ENCODE results near the gene KNDC1. TPM values are rescaled to one million over a fixed set of nuclear protein-coding genes. Genes with fewer than 3 reads are reported as not detected.
"Not testable (repeated sequence)": the region's sequence is repeated elsewhere in the genome, so short reads cannot be mapped to it uniquely, and the experiment has no call there.

Gene KNDC1
- polyA plus RNA-seq, 1 donor, result 6.6 TPM

DNA sequence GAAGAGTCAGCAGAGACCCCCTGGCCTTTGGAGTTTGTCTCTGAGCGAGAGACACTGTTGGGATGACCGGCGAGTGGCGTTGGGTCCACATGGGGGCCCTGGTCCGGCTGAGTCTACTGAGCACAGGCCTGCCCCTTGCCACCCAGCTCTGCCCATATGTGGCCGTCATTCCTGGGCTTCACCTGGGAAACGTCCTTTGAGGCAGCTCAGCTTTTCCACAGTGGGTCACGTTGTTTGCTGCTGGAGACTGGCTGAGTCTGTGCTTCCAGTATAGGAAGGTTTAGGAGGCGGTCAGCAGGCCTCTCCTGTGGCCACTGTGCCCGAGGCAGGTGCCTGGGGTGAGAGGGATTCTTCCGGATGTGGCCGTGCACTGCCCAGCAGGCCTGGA lies 99.6 kb downstream of the KNDC1 start:
- no peak for DNase-seq (ENCODE audit: low read depth)

DNA sequence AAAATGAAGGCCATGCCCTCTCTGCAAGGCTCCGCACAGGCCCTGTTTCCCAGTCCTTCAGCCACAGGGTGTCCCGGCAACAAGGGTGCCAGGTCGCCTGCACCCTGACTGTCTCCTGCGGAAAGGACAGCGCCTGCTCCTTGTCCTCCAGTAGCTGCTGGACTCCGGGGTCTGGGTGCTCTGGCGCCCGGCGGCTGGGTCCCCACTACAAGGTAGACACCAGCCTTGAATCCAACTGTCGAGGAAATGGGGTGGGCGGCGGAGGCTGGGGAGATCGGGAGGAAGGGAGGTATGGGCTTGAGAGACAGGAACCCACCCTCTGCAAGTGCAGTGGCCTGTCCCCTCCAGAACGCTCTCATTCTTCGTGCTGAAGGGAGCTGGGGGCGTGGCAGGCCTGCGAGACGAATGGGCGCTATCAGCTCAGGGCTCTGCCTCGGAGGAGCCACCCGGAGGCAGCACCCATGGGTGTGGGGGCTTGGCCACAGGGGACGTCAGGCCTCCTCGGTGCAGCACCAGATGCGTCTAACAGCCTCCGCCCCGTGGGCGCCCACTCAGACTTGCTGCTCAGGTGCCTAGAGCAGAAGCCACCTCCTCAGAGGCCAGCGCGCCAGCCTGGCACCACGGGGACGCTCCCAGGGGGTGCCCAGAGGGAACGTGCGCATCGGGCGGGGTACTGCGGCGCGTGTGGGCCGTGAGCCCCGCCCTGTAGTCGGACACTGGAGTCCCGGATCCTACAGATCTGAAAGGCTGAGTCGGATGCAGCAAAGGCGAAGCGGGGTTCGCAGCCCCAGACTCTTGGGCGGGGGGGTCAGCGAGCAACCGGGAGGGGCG lies 101.1 kb downstream of the KNDC1 start:
- DNase-seq (ENCODE audit: low read depth), result no peak

DNA sequence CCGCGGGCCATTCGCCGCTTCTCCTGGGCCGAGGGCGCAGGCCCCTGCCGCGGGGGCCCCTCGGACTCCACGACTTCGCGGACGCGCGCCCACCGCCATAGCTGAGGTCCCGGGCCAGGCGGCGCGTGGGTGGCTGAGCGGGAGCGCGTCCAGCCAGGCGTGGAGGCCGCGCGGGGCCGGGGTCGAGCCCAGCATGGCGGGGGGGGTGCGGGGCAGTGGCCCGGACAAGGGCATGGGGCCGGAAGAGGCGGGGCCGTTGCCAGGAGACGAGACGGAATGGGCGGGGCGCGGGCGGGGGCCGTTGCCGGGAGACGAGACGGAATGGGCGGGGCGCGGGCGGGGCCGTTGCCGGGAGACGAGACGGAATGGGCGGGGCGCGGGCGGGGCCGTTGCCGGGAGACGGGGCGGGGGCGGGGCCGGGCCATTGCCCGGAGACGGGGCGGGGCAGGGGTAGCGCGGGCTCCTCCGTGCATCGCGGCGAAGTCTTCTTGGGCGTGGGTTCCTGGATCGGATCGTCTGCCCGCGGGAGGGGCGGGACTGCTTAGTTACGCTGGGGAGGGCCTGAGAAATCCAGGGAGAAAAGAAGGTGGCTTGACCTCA lies 101.8 kb downstream of the KNDC1 start:
- DNase-seq (ENCODE audit: low read depth), result no peak

DNA sequence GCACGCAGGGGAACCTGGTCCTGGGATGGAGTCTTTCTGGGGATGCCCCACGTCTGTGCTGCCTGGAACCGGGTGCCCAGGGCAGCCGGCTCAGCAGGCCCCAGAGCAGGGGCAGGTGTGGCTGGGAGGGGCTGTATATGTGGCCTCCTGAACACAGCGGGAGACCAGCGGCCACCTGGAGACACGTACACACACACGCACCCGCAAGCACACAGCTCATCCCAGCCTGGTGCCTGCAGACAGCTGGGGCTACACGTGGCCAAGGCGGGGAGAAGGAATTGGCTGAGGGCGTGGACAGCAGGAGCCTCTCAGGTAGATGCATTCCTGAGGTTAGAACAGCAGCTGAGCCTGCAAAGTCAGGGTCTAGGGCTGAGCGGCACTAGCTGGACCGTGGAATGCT lies 102.7 kb downstream of the KNDC1 start:
- no peak for DNase-seq (ENCODE audit: low read depth)

DNA sequence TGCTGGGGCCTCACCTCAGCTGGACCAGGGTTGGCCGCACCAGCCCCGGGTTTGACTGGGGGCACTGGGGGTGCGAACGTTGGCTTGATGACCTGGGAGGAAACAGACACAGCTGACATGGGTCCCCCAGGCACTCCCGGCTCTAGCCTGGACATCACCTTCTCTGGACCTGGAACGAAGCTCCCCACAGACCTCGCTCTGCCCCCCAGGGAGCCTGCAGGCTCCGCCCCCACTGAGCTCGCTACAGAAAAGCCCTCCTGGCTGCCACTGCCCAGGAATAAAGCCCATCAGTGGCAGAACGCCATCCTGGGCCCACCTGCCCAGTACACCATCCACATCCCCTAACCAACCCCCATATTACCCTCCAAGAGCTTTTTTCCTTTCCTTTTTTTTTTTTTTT lies 103.7 kb downstream of the KNDC1 start:
- no peak for DNase-seq (ENCODE audit: low read depth)

DNA sequence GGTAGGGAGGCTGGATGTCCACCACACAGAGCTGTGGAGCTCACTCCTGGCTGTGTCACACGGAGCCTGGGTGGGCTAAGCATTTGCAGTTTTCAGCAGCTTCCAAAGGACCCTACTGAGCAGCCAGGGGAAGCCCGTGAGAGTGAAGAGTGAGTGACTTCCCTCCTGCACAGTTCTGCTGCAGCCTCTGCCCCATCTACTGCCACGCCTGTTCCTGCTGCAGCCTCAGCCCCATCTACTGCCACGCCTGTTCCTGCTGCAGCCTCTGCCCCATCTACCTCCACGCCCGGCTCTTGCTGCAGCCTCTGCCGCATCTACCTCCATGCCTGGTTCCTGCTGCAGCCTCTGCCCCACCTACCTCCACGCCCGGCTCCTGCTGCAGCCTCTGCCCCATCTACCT lies 104.4 kb downstream of the KNDC1 start:
- DNase-seq (ENCODE audit: low read depth), result no peak

DNA sequence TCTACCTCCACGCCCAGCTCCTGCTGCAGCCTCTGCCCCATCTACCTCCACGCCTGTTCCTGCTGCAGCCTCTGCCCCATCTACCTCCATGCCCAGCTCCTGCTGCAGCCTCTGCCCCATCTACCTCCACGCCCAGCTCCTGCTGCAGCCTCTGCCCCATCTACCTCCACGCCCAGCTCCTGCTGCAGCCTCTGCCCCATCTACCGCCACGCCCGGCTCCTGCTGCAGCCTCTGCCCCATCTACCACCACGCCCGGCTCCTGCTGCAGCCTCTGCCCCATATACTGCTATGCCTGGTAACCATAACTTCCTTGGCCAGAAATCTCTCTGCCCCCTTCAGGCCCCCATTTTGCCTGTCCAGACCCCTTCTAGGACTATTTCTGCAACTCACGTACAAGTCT lies 105.0 kb downstream of the KNDC1 start:
- not testable (repeated sequence) for DNase-seq (ENCODE audit: low read depth)

DNA sequence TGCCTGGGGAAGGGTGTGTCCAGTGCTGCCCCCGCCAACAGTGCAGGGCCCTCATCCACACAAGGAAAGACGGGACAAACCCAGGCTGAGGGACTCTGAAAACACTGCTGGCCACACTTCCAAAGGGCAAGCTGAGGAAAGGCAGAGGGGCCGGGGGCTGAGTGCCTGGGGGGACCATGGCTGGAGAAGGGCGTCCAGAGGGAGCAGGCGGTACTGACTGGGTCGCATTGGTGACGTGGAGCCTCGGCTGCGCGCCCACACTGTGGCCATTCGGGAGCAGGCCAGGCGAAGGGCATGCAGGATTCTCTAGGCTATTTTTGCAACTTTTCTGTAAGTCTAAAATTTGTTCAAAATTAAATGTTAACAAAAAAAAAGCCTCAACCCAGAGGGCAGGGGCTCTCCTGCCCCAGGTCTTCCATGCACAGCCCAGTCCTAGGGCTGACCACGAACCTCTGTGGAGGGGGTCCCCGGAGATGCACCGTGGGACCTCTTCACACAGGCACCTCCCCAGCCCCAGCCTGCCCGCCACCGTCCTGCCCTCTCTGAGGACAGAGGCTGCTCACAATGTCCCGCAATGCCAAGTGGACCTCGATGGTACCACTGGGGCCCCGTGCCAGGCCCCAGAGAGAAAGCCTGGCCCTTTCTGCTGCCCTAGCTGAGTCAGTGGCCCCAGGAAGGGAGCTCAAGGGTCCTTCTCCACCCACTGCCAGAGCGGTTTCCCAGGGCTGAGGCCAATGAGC lies 106.2 kb downstream of the KNDC1 start:
- no peak for DNase-seq (ENCODE audit: low read depth)

DNA sequence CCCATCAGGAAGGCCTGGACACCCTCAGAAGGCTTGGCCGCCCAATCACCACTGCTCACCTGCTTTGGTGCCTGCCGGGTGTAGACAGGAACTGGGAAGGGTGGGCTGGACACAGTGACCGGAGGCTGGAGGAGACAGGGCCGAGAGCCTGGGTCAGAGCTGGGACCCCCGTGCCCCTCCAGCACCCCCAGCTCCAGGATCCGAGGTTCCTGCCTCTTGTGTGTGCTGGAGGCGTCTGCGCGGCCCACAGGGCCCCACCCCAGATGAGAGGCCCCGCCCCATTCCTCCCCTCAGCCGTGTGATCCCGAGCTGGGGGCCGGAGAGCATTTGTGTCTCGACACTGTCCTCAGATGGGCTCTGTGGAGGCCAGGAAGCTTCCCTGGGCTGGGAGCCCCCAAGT lies 107.3 kb downstream of the KNDC1 start:
- no peak for DNase-seq (ENCODE audit: low read depth)

DNA sequence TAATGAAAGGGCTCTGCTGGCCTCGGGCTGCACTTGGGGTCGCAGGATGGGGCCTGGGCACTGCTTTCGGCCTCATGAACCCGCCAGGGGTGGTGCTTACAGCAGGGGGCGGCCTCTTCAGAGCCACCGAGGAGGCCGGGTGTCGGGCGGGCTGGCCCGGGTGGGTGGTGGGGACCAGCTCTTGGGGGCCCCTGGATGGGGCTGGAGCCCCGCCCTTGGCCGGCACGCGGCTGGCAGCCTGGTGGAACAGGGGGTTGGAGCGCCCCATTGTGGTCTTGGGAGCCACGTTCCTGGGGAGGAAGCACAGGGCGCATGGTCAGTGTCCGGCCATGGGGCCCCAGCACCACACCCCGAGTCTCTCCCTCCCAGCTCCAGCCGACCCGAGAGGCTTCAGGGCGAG lies 107.8 kb downstream of the KNDC1 start:
- no peak for DNase-seq (ENCODE audit: low read depth)

DNA sequence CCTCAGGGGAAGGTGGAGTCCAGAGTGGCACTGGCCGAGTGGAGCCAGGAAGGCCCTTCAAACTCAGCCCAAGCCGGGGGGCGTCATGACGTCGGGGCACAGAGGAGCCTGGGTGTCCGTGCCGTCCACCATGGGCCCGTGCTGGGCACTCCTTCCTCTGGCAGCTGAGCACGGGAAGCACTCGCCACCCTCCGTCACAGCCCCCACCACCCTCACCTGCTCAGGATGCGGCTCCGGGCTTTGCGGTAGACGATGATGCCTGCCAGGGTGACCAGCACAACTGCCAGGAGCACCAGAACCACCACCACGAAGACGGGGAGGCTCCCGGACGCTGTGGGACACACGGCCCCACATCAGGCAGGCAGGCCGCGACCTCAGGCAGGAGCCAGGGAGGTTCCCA lies 108.5 kb downstream of the KNDC1 start:
- no peak for DNase-seq (ENCODE audit: low read depth)

DNA sequence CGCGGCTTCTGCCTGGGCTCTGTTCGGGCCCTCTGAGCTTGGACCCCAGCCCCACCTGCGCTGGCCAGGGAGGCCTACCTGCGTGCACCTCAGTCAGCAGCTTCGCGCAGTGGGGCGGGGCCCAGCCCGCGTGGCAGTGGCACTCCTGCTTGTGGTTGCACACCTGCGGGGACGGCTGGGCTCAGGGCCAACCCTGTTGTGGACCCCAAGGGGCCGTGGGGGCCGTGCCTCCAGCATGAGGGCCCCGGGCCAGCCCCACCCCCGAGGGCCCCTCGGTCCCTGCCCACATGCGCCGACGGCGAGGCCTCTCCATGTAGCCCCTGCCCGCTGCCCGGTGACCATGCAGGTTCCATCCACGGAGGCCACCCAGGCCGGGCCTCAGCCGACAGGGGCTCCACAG lies 109.3 kb downstream of the KNDC1 start:
- DNase-seq (ENCODE audit: low read depth), result no peak

DNA sequence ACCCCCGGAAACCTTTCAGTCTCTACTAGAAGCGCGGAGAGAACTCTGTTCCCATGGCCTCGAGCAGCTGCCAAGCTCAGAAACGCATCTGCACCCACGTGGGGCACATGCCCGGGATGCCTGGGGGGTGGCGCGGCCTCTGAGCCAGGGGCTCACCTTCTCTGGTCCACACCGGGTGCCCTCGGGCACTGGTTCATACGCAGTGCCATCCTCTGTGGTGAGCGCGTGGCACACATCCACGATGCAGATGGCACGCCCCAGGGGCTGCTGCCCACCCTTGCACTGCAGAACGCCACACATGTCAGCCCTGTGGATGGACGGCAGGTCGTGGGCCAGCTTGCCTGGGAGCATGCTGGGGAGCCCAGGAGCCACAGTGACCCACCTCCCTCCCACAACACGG lies 110.2 kb downstream of the KNDC1 start:
- no peak for DNase-seq (ENCODE audit: low read depth)

DNA sequence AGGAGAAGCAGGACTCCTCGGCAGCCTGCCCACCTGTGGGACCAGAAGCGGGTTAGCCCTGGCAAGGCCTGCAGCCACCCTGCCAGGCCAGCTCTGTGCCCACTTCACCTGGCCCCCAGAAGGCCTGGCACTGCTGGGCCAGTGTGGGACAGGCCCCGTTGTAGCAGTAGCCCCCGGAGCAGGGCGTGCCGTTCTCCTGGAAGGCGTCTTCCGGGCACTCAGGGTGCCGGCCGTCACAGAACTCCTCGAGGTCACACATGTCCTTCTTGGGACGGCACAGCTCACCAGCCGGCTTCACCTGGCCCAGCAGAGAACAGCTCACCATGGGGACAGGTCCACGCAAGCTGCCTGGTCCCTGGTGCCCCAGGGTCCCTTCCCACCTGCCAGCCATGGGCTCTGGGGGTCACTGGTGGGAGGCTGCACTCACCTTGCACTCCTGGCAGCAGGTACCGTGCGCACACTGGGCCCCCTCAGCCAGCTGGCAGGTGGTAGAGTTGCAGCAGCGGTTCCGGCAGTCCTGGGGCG lies 110.8 kb downstream of the KNDC1 start:
- no peak for DNase-seq (ENCODE audit: low read depth)

DNA sequence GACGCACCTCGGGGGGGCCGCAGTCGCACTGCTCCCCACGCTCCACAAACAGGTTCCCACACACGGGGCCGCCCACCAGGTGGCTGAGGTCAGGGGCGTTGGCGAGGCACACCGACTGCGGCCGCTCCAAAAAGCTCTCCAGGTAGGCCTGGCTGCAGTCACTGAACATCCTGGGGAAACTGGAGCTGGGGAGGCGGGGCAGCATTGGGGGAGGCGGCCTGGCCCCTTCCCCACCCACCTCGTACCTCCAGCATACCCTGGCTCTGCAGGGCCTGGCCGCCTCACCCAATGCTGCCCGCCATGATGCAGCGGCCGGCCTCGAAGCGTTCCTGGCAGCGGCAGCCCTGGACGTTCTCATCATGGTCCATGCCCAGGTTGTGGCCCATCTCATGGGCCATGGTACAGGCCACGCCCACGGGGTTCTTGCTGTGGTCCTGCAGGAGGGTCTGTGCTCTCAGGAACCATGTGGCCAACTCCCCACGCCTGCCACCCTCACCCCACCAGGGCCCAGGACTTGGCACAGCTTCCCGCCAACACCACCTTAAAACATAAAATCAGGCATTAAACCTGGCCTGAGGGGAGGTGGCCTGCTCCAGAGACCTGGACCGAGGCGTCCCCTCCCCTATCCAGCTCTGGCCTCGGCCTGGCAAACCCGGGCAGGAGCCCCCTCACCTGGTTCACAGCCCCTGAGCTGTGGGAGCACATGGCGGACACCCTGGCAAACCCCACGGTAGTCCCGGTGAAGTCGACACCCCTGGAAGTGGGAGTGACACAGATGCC lies 111.7 kb downstream of the KNDC1 start:
- DNase-seq (ENCODE audit: low read depth), result no peak

DNA sequence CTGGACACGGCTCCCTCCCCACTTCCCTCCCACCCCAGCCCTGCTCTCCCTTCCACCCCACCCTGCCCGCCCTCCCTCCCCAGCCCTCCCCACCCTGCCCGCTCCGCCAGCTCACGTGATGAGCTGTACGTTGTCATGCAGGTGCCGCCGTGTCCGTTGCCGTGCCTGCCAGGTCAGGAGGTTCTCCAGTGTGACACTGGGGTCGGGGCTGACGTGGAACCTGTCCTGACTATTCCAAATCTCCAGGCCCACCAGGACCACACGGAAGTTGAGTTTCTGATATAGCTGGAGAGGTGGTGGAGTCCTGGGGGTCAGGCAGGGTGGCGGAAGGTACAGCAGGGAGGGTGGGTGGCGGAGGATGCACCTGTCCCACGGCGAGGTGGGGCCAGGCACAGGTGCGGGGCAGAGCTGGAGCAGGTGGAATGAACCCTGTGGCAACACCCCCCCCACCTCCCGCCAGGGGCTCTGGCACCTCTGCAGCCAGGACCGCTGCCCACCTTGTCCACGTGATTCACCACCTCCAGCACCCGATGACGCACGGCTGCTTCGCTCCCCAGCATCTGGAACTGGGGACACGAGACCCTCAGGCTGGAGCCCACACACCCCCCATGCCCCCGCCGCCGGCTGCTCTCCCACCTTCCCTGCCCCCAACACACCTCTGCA lies 112.4 kb downstream of the KNDC1 start:
- no peak for DNase-seq (ENCODE audit: low read depth)

DNA sequence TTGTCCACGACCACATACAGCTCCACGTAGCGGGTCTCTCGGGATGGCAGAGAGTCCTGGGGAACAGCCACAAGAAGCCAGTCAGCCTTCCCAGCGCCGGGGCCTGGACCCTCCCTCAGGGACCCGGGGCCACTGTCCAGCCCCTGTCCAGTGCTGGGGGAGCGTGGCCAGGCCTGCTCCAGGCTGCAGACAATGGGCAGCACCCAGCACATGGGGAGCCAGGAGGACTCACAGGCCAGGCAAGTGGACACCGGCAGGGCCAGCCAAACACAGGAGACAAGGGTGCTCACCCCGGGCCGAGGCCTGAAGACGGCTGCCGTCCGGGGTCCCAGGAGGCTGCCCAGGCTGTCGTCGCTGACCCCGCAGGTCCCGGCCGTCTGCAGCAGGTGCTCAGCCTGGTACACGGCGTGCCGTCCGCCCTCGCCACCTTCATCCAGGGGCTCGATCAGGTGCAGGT lies 113.0 kb downstream of the KNDC1 start:
- no peak for DNase-seq (ENCODE audit: low read depth)

DNA sequence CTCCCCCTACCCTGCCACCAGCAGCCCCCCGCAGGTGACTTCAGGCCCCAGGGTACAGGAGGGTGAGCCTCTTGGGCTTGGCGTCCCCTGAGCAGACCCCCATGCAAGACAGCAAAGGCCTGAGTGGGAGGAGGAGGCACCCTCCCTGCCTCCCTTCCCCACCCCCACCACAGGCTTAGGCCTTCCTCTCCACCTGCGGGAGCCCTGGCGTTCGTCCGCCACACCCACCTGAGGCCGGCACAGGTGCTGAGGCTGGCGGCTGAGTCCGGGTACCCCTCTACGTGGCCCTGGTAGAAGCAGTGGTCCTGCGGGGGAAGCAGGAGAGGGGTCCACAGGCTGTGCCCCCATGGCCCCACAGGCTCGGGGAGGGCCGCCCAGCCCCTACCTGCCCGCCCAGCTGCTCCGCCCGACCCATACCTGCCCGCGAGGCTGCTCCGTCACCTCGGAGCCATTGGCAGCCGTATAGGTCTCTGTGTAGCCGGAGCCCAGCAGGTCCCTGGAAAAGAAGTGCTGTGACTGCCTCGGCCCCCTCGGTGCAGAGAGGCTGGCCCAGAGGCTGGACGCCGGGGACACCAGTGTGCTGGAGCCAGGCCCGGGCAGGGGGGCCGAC lies 113.6 kb downstream of the KNDC1 start:
- no peak for DNase-seq (ENCODE audit: low read depth)

DNA sequence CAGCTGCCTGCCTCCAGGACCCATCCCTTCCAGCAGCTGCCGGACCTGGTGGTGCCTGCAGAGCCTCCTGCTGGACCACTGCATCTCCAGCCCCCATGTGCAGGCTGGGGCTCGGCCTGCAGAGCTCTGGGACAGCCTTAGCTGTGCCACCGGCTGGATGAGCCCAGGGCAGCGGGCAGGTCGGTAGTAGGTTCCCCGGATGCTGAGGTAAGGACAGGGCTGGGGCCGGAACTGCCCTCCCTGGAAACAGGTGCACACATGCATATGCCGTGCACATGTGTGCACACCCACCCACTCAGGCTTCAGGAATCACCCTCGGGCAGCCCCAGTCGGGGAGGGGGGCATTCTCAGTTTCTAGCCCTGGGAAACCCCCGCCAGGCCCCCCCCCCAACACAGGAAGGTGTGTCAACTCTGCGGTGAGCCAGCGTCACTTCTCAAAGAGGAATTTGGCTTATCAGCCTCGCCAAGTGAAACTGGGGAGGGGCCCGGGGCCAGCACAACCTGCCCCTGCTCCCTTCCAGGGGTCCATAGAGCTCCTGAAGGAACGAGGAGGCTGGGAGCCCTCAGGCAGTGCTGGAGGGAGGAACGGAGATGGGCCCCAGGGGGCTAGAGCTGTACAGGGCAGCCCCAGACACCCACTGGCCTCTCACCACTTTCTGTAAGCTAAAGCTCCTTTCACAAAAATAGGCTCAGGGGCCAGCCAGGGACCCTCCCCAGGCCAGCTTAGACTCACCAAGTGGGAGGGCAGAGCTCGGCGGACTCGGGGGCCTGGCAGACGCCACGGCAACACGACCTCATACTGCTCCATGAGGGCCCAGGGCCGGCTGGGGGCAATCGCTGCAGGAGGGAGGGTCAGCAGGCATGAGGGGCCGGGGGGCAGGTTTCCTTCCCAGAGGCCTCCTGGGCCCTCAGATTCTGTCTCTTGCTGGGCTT lies 115.0 kb downstream of the KNDC1 start:
- no peak for DNase-seq (ENCODE audit: low read depth)

DNA sequence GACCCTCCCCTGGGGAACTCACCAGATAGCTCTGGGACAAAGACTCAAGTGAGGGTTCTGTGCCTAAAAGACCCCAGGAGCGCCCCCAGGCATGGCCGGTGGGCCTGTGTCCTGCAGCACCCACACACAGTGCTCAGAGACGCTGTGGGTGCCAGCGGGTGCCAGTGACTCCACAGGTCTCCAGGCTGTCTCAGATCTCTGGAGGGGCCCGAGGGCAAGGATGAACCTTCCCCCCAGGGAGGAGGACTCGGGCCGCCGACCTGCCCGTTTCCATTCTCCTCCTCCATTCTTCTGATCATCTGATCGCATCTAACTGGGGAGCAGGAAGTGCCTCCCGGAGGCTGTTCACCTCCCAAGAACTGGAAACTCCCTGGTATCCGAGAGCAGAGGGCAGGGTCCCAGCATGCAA lies 115.7 kb downstream of the KNDC1 start:
- no peak for DNase-seq (ENCODE audit: low read depth)

All from forelimb muscle (tissue), 1 donor.